HG03060 (cell line): Measurements from ENCODE around the gene SCNM1.

Experiments
- ATAC-seq: cut with Tn5 transposase; IDR thresholded peaks from one replicate; pipeline ENCODE4 v1.9.1; 2021; ENCODE audit warnings: low read depth, moderate number of reproducible peaks; ENCODE audit not compliant: unreplicated experiment

The SCNM1 gene

GRCh38 chr1:151165738-151166504 lies at the start of gene SCNM1, which contains the start of gene LYSMD1:
Gene SCNM1, plus strand, starts transcription at chr1:151166144. Its CDS starts 9 bp downstream, at chr1:151166153.
Gene LYSMD1, minus strand, starts transcription at chr1:151165902. Its CDS starts 644 bp downstream, at chr1:151165258.
- peak; percentile 80 for ATAC-seq

- no peak for ATAC-seq
These were observed 41.1 kb upstream of the SCNM1 start for GRCh38 chr1:151124763-151125403.

- no peak for ATAC-seq
These were observed 37.1 kb upstream of the SCNM1 start for GRCh38 chr1:151128800-151129199.

GRCh38 chr1:151130987-151131586 lies 34.9 kb upstream of the SCNM1 start:
- ATAC-seq, result no peak

GRCh38 chr1:151131701-151132334 lies 34.1 kb upstream of the SCNM1 start:
- no peak for ATAC-seq

GRCh38 chr1:151132335-151133017 lies 33.5 kb upstream of the SCNM1 start:
- ATAC-seq, result no peak

- ATAC-seq, result no peak
These were observed 32.7 kb upstream of the SCNM1 start for GRCh38 chr1:151133018-151133806.

GRCh38 chr1:151134396-151134795 lies 31.5 kb upstream of the SCNM1 start:
- no peak for ATAC-seq

GRCh38 chr1:151134991-151135390 lies 31.0 kb upstream of the SCNM1 start:
- no peak for ATAC-seq

GRCh38 chr1:151135433-151136385 lies 30.2 kb upstream of the SCNM1 start:
- no peak for ATAC-seq

GRCh38 chr1:151137789-151138188 lies 28.2 kb upstream of the SCNM1 start:
- no peak for ATAC-seq

- no peak for ATAC-seq
These were observed 23.4 kb upstream of the SCNM1 start for GRCh38 chr1:151142411-151143056.

GRCh38 chr1:151143057-151143435 lies 22.9 kb upstream of the SCNM1 start:
- ATAC-seq, result no peak

- no peak for ATAC-seq
These were observed 22.0 kb upstream of the SCNM1 start for GRCh38 chr1:151143986-151144385.

GRCh38 chr1:151144474-151145303 lies 21.3 kb upstream of the SCNM1 start:
- ATAC-seq, result no peak

- no peak for ATAC-seq
These were observed 20.5 kb upstream of the SCNM1 start for GRCh38 chr1:151145304-151146071.

GRCh38 chr1:151146072-151146411 lies 19.9 kb upstream of the SCNM1 start:
- no peak for ATAC-seq
